Keratinocyte (primary cell): ENCODE data around the gene NLK. TPM values are rescaled to one million over a fixed set of nuclear protein-coding genes. Genes with fewer than 3 reads are reported as not detected.

ENCODE experiments used
- DNase-seq: peaks from one replicate; pipeline ENCODE4 v3.0.0-alpha.2; 2011; ENCODE audit warnings: low read depth, missing footprints, low spot score
- FAIRE-seq: peaks from 2 replicates; lab custom pipeline; 2011; peaks lifted over from hg19 to GRCh38; lab: Jason Lieb, UNC
- H2AFZ ChIP-seq: 2 replicates; pipeline ENCODE4 v1.6.0; 2012; ENCODE audit warnings: low read length, control low read depth, inconsistent platforms; ENCODE audit not compliant: control insufficient read depth
- H3K27ac ChIP-seq: 2 replicates; pipeline ENCODE4 v1.5.1; 2011; ENCODE audit warnings: low read length; ENCODE audit not compliant: control insufficient read depth, insufficient read depth
- H3K27me3 ChIP-seq: 3 replicates; pipeline ENCODE4 v1.6.0; 2011; ENCODE audit warnings: low read length; ENCODE audit not compliant: control insufficient read depth, insufficient read depth; ENCODE audit errors: extremely low read depth
- H3K36me3 ChIP-seq, 2 experiments: 2 replicates in 1 of 2; 3 replicates in 1 of 2; pipeline ENCODE4 v1.5.1; 2011; ENCODE audit warnings: low read length in 2 of 2, mild to moderate bottlenecking in 1 of 2; ENCODE audit not compliant: control insufficient read depth in 2 of 2, insufficient read depth in 2 of 2; ENCODE audit errors: extremely low read depth in 1 of 2
- H3K4me1 ChIP-seq: 3 replicates; pipeline ENCODE4 v1.5.1; 2011; ENCODE audit warnings: low read length; ENCODE audit not compliant: control insufficient read depth, insufficient read depth; ENCODE audit errors: extremely low read depth
- H3K4me2 ChIP-seq: 3 replicates; pipeline ENCODE4 v1.6.0; 2011; ENCODE audit warnings: low read depth, low read length; ENCODE audit not compliant: control insufficient read depth, insufficient read depth; ENCODE audit errors: extremely low read depth
- H3K4me3 ChIP-seq, 3 experiments: fragments of 200-600 bp in 1 of 3; sonication (generic) in 1 of 3; 2 replicates in 2 of 3; 3 replicates in 1 of 3; pipeline ENCODE4 v1.5.1; 2011 to 2016; ENCODE audit warnings: low read length in 3 of 3, mild to moderate bottlenecking in 3 of 3, control low read depth in 2 of 3, inconsistent platforms in 1 of 3, low read depth in 1 of 3, mixed read lengths in 1 of 3, mixed run types in 1 of 3, moderate library complexity in 1 of 3; ENCODE audit not compliant: control insufficient read depth in 2 of 3, insufficient read depth in 2 of 3; ENCODE audit errors: extremely low read depth in 1 of 3
- H3K79me2 ChIP-seq: 2 replicates; pipeline ENCODE4 v1.6.0; 2012; ENCODE audit warnings: low read length; ENCODE audit not compliant: control insufficient read depth, insufficient read depth
- H3K9ac ChIP-seq: 3 replicates; pipeline ENCODE4 v1.6.0; 2011; ENCODE audit warnings: low read length; ENCODE audit not compliant: control insufficient read depth, insufficient read depth; ENCODE audit errors: extremely low read depth
- H3K9me1 ChIP-seq: 3 replicates; pipeline ENCODE4 v1.6.0; 2011; ENCODE audit warnings: low read length; ENCODE audit not compliant: control insufficient read depth, insufficient read depth; ENCODE audit errors: extremely low read depth
- H3K9me3 ChIP-seq: 2 replicates; pipeline ENCODE4 v1.5.1; 2012; ENCODE audit warnings: low read depth, low read length; ENCODE audit not compliant: control insufficient read depth
- H4K20me1 ChIP-seq: 3 replicates; pipeline ENCODE4 v1.6.0; 2011; ENCODE audit warnings: low read length; ENCODE audit not compliant: control insufficient read depth, insufficient read depth; ENCODE audit errors: extremely low read depth
- CTCF ChIP-seq, 3 experiments: IDR thresholded peaks in 1 of 3; conservative IDR thresholded peaks in 1 of 3; optimal IDR thresholded peaks in 1 of 3; 2 replicates in 2 of 3; 3 replicates in 1 of 3; pipeline versions ENCODE3 to v1.5.1; 2011; ENCODE audit warnings: low read length in 3 of 3, mild to moderate bottlenecking in 3 of 3, moderate library complexity in 2 of 3, control low read depth in 1 of 3, inconsistent platforms in 1 of 3; ENCODE audit not compliant: insufficient read depth in 2 of 3; ENCODE audit errors: extremely low read depth in 1 of 3
- EZH2 ChIP-seq: IDR thresholded peaks from one replicate; pipeline ENCODE4 v1.6.1; 2012; ENCODE audit warnings: inconsistent platforms, mild to moderate bottlenecking, low read length, moderate library complexity
- dilution Hi-C: fragments of 300-500 bp; cut with MboI; formaldehyde crosslinking; loops from one replicate; pipeline ENCODE4 v1.7.0; 2020; ENCODE audit warnings: low sequenced_read_pairs; ENCODE audit not compliant: extremely low pct_ligation_motif_present
- polyA plus RNA-seq, 5 experiments: library from polyadenylated mRNA; depleted of rRNA in 3 of 5; stranded (reverse) in 3 of 5; stranded (forward) in 1 of 5; unstranded in 1 of 5; fragments of >200 nt; gene quantifications; 1 replicate in 1 of 5; 2 replicates in 3 of 5; 3 replicates in 1 of 5; pipeline versions ENCODE4 v1.2.1 to v1.2.3, GENCODE V29; 2011 to 2012; ENCODE audit warnings: missing spikeins in 2 of 5, low read depth in 1 of 5, low replicate concordance in 1 of 5

The NLK gene
- polyA plus RNA-seq, 1 donor (not counting 4 experiments of a cell fraction or from before 2014, with no cell fraction given): 20.9 TPM

GRCh38 chr17:28038802-28039201, 3.7 kb upstream of the NLK start:
- DNase-seq (no peak), FAIRE-seq (no peak)
- Histone ChIP-seq H3K27me3 (no peaks in the 10 kb centered on the region), H3K27ac (no peak overlapping the region), H3K79me2 (peaks cover 19% of the 10 kb centered on the region), H3K4me1 (peaks cover 25% of the 10 kb centered on the region), H3K4me2 (no peak overlapping the region), H3K9me3 (no peaks in the 10 kb centered on the region), H3K9me1 (peaks cover 2% of the 10 kb centered on the region), H3K9ac (no peak overlapping the region), H2AFZ (no peak overlapping the region), H3K36me3 (peaks cover 3 to 6% of the 10 kb centered on the region in 2 experiments), H3K4me3 (no peak overlapping the region), H4K20me1 (no peaks in the 10 kb centered on the region)
- TF ChIP-seq CTCF (optimal IDR thresholded peaks at IDR 0.05 in 1 of 3, IDR thresholded peaks at IDR 0.05 in 1 of 3, conservative IDR thresholded peaks at IDR 0.05 in 1 of 3; ENCODE audit: extremely low read depth in 1 of 3, insufficient read depth in 2 of 3, low read length in 3 of 3) (no peak), EZH2 (no peak)
- dilution Hi-C loops: no loop called here

GRCh38 chr17:28039251-28039650, 3.2 kb upstream of the NLK start:
- no peaks in the 10 kb centered on the region for H3K27me3 ChIP-seq
- H3K79me2 ChIP-seq: peaks cover 23% of the 10 kb centered on the region
- peaks cover 3 to 6% of the 10 kb centered on the region in 2 experiments for H3K36me3 ChIP-seq
- no peak overlapping the region for H3K9ac ChIP-seq
- DNase-seq (no peak), FAIRE-seq (no peak)
- no peak overlapping the region for H3K4me2 ChIP-seq
- H3K4me3 ChIP-seq: no peak overlapping the region
- no peak overlapping the region for H2AFZ ChIP-seq
- peaks cover 2% of the 10 kb centered on the region for H3K9me1 ChIP-seq
- no peak overlapping the region for H3K27ac ChIP-seq
- no peak for TF ChIP-seq CTCF (optimal IDR thresholded peaks at IDR 0.05 in 1 of 3, IDR thresholded peaks at IDR 0.05 in 1 of 3, conservative IDR thresholded peaks at IDR 0.05 in 1 of 3; ENCODE audit: extremely low read depth in 1 of 3, insufficient read depth in 2 of 3, low read length in 3 of 3)
- TF ChIP-seq EZH2: no peak
- no peaks in the 10 kb centered on the region for H4K20me1 ChIP-seq
- dilution Hi-C loops: no loop called here
- no peaks in the 10 kb centered on the region for H3K9me3 ChIP-seq
- H3K4me1 ChIP-seq: peaks cover 23% of the 10 kb centered on the region
